ENCODE results near the gene PCDHGA8.
A peak's percentile ranks its signal among the peaks of the same experiment; 100 is the strongest.
"Not testable (repeated sequence)": the region's sequence is repeated elsewhere in the genome, so short reads cannot be mapped to it uniquely, and the experiment has no call there.

The PCDHGA8 gene

GRCh38 chr5:141371572-141372475, 20.6 kb upstream of the PCDHGA8 start:
- no peak for DNase-seq

GRCh38 chr5:141373673-141374317, 18.6 kb upstream of the PCDHGA8 start, which contains the start of gene PCDHGA6:
PCDHGA6 (plus strand) TSS chr5:141373891; CDS start chr5:141374084, 193 bp downstream.
- DNase-seq: no peak

DNA sequence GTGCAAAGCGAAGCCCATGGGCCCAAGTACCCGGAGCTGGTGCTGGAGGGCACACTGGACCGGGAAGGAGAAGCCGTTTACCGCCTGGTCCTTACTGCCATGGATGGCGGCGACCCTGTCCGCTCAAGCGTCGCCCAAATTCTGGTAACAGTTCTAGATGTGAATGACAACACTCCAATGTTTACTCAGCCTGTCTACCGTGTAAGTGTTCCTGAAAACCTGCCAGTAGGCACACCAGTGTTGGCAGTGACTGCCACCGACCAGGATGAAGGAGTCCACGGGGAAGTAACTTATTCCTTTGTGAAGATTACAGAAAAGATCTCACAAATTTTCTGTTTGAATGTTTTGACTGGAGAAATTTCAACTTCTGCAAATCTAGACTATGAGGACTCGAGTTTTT, 17.8 kb upstream of the PCDHGA8 start:
- no peak for DNase-seq

- not testable (repeated sequence) for DNase-seq
Measured at GRCh38 chr5:141375444-141376155, 16.8 kb upstream of the PCDHGA8 start.

DNA sequence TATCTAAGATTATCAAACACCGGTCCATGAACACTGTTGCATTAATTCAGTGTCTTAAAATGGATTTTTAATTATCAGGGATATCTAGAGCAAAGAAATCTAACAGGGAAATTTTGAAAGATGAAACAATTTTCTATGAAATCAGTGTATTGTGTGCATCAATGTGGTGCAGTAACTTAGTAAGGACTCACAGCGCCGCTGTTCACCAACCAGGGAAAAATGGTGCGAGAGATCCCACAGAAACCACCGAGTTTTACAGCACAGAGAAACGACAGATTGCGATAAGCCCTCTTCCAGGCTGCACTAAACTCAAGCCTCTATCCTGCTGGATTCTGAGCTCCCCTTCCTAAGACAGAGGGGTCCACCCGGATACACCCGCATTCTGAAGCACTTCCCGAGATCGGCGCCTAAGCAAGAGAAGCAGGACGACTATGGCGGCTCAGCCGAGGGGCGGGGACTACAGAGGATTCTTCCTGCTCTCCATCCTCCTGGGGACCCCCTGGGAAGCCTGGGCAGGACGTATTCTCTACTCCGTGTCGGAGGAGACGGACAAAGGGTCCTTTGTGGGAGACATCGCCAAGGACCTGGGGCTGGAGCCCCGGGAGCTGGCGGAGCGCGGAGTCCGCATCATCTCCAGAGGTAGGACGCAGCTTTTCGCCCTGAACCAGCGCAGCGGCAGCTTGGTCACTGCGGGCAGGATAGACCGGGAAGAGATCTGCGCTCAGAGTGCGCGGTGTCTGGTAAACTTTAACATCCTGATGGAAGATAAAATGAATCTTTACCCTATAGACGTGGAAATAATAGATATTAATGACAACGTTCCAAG, 9.8 kb upstream of the PCDHGA8 start, which contains the start of gene PCDHGA7:
PCDHGA7 (plus strand) TSS at position 274 of the 826 bp plus-strand sequence; CDS start at position 432, 158 bp downstream.
- DNase-seq: peak; percentile 60

GRCh38 chr5:141383345-141383744, 9.1 kb upstream of the PCDHGA8 start:
- no peak for DNase-seq

- DNase-seq: no peak
Measured at GRCh38 chr5:141384471-141385267, 7.8 kb upstream of the PCDHGA8 start.

DNA sequence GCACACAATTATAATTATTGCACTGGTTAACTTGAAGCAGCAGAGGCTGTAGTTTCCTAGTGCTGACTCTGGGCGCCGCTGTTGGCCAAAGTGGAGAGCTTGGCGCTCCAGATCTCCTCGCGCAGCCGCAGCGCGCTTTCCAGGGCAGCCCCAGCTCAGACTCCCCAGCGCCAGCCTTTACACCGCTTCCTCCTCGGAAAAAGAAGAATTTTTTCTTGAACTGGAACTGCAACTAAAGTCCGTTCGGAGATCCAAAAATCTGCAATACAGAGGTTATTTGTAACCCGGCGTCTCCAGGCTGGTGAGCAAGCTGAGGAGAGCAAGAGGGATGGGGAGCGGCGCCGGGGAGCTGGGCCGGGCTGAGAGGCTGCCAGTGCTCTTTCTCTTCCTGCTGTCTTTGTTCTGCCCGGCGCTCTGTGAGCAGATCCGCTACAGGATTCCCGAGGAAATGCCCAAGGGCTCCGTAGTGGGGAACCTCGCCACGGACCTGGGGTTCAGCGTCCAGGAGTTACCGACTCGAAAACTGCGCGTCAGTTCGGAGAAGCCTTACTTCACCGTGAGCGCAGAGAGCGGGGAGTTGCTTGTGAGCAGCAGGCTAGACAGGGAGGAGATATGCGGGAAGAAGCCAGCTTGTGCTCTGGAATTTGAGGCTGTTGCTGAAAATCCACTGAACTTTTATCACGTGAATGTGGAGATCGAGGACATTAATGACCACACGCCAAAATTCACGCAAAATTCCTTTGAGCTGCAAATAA, 4.7 kb upstream of the PCDHGA8 start, which contains the start of gene PCDHGB4:
PCDHGB4 (plus strand) TSS at position 142 of the 755 bp plus-strand sequence; CDS start at position 329, 187 bp downstream.
- DNase-seq: not testable (repeated sequence)

GRCh38 chr5:141388661-141389060, 3.8 kb upstream of the PCDHGA8 start:
- DNase-seq: no peak

DNA sequence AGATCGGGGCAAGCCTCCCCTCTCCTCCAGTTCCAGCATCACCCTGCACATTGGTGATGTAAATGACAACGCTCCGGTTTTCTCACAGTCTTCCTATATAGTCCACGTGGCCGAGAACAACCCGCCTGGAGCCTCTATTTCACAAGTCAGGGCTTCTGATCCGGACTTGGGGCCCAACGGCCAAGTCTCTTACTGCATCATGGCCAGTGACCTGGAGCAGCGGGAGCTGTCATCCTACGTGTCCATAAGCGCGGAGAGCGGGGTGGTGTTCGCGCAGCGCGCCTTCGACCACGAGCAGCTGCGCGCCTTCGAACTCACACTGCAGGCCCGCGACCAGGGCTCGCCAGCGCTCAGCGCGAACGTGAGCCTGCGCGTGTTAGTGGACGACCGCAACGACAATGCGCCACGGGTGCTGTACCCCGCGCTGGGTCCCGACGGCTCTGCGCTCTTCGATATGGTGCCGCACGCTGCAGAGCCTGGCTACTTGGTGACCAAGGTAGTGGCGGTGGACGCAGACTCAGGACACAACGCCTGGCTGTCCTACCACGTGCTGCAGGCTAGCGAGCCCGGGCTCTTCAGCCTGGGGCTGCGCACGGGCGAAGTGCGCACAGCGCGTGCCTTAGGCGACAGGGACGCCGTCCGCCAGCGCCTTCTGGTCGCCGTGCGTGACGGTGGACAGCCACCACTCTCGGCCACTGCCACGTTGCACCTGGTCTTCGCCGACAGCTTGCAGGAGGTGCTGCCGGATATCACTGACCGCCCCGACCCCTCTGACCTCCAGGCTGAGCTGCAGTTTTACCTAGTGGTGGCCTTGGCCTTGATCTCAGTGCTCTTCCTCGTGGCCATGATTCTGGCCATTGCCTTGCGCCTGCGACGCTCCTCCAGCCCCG, 3.0 kb upstream of the PCDHGA8 start:
- DNase-seq: no peak

DNA sequence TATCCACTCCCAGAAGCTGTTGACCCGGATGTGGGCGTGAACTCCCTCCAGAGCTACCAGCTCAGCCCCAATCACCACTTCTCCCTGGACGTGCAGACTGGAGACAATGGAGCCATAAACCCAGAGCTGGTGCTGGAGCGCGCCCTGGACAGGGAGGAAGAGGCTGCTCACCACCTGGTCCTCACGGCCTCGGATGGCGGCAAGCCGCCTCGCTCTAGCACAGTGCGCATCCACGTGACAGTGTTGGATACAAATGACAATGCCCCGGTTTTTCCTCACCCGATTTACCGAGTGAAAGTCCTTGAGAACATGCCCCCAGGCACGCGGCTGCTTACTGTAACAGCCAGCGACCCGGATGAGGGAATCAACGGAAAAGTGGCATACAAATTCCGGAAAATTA, 834 bp downstream of the PCDHGA8 start:
- no peak for DNase-seq

DNA sequence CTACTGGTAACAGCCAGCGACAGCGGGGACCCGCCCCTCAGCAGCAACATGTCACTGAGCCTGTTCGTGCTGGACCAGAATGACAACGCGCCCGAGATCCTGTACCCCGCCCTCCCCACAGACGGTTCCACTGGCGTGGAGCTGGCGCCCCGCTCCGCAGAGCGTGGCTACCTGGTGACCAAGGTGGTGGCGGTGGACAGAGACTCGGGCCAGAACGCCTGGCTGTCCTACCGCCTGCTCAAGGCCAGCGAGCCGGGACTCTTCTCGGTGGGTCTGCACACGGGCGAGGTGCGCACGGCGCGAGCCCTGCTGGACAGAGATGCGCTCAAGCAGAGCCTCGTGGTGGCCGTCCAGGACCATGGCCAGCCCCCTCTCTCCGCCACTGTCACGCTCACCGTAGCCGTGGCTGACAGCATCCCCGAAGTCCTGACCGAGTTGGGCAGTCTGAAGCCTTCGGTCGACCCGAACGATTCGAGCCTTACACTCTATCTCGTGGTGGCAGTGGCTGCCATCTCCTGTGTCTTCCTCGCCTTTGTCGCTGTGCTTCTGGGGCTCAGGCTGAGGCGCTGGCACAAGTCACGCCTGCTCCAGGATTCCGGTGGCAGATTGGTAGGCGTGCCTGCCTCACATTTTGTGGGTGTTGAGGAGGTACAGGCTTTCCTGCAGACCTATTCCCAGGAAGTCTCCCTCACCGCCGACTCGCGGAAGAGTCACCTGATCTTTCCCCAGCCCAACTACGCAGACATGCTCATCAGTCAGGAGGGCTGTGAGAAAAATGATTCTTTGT, 2.2 kb downstream of the PCDHGA8 start:
- not testable (repeated sequence) for DNase-seq

- DNase-seq: not testable (repeated sequence)
Measured at GRCh38 chr5:141397756-141398551, 5.5 kb downstream of the PCDHGA8 start, which contains the start of gene PCDHGB5. PCDHGB5 (plus strand) TSS chr5:141397947; CDS start chr5:141398128, 181 bp downstream.

DNA sequence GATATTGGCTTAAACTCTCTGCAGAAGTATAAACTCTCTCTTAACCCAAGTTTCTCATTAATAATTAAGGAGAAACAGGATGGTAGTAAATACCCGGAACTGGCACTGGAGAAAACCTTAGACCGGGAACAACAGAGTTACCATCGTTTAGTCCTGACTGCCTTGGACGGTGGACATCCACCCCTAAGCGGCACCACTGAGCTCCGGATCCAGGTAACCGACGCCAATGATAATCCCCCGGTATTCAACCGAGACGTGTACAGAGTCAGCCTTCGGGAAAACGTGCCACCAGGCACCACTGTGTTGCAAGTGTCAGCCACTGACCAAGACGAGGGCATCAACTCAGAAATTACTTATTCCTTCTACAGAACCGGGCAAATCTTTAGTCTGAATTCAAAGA, 6.2 kb downstream of the PCDHGA8 start:
- DNase-seq: no peak

DNA sequence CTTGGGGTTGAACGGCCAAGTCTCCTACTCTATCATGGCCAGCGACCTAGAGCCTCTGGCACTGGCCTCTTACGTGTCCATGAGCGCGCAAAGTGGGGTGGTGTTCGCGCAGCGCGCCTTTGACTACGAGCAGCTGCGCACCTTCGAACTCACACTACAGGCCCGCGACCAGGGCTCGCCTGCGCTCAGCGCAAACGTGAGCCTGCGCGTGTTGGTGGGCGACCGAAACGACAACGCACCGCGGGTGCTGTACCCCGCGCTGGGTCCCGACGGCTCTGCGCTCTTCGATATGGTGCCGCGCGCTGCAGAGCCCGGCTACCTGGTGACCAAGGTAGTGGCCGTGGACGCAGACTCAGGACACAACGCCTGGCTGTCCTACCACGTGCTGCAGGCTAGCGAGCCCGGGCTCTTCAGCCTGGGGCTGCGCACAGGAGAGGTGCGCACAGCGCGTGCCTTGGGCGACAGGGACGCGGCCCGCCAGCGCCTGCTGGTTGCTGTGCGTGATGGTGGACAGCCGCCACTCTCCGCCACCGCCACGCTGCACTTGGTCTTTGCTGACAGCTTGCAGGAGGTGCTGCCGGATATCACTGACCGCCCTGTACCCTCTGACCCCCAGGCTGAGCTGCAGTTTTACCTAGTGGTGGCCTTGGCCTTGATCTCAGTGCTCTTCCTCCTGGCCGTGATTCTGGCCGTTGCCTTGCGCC, 7.3 kb downstream of the PCDHGA8 start:
- DNase-seq: no peak

DNA sequence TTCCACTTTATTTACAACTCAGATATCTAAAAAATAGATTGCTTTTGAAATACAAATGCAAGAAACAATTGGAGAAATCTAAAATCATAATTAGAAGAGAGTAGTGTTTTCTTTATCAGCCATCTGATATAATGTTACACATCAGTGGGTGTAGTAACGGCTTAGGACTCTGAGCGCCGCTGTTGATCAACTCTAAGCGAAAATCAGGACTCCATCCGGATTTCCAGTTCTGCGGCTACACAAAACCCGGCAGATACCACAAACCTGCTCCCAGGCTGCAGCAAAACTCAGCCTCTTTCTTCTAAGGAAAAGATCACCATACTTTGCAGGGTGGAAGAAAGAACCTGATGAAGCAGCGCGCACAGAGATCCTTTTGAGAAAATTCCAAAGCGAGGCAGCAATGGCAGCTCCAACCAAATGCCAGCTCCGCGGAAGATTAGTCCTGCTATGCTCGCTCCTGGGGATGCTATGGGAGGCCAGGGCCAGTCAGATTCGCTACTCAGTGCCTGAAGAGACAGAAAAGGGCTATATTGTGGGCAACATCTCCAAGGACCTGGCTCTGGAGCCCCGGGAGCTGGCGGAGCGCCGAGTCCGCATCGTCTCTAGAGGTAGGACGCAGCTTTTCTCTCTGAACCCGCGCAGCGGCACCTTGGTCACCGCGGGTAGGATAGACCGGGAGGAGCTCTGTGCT, 10.3 kb downstream of the PCDHGA8 start, which contains the start of gene PCDHGA9:
PCDHGA9 (plus strand) TSS at position 226 of the 691 bp plus-strand sequence; CDS start at position 401, 175 bp downstream.
- DNase-seq: no peak
